Testis (tissue), 2 donors: ENCODE results near the gene RPP25L.

Source experiments
- CTCF ChIP-seq, 3 experiments: fragments of 450-650 bp in 2 of 3; fragments of 200-600 bp in 1 of 3; sonication (generic) in 1 of 3; IDR thresholded peaks; one replicate each; pipeline ENCODE4 v1.5.1; 2016 to 2019; ENCODE audit warnings: antibody characterized with exemption in 3 of 3, mild to moderate bottlenecking in 2 of 3, moderate library complexity in 1 of 3
- POLR2A ChIP-seq: fragments of 450-650 bp; IDR thresholded peaks from one replicate; pipeline ENCODE4 v1.6.1; 2017; ENCODE audit warnings: antibody characterized with exemption, mild to moderate bottlenecking, moderate library complexity

GRCh38 chr9:34651321-34651720, 39.4 kb upstream of the RPP25L start:
- TF ChIP-seq CTCF (IDR thresholded peaks at IDR 0.05): no peak
- no peak for TF ChIP-seq POLR2A
